GM12801 (cell line): ENCODE measurements around the gene LRCH1.

Source experiments
- CTCF ChIP-seq: IDR thresholded peaks from one replicate; pipeline ENCODE4 v1.5.1; 2011; ENCODE audit warnings: control low read depth; ENCODE audit not compliant: insufficient read length; ENCODE audit errors: extremely low read depth

Gene LRCH1

GRCh38 chr13:46643165-46643777, 90.3 kb downstream of the LRCH1 start:
- TF ChIP-seq CTCF, result no peak

GRCh38 chr13:46644816-46645215, 91.8 kb downstream of the LRCH1 start:
- TF ChIP-seq CTCF, result no peak

DNA sequence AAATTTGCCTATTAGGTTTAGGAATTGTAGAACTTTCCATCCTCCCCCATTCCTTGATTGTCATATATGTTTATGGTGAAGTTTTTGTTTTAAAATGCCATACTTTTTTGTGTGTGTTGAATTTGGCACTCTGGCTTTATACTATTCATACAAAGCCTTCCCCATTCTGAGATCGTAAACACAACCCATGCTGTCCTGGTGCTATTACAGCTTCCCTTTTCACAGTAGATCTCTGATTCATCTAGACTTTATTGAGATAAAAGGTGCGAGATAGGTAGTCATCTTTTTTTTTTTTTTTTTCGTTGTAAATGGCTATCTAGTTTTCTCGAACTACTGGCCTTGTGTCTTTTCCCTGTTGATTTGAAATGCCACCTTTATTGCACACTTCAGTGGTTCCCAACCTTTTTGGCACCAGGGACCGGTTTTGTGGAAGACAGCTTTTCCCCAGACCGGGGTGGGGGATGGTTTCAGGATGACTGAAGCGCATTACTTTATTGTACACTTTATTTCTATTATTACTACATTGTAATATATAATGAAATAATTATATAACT, 94.6 kb downstream of the LRCH1 start:
- TF ChIP-seq CTCF, result no peak

DNA sequence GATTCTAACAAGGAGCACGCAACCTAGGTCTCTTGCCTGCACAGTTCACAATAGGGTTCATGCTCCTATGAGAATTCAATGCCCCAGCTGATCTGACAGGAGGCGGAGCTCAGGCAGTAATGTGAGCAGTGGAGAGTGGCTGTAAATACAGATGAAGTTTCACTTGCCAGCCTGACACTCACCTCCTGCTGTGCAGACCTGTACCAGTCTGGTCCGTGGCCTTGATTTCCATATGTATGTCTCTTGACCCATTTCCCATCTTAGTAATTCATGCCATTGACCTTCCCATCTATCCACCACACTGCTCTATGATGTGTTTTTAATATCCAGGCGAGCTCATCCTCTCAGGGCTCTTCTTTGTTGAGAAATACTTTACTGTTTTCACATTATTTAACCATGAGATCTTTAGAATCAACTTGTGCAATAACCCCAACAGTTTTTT, 95.2 kb downstream of the LRCH1 start:
- TF ChIP-seq CTCF, result no peak

- TF ChIP-seq CTCF, result no peak
Observed at GRCh38 chr13:46649816-46650215, 96.8 kb downstream of the LRCH1 start.

- no peak for TF ChIP-seq CTCF
Observed at GRCh38 chr13:46654951-46655350, 102.0 kb downstream of the LRCH1 start.

DNA sequence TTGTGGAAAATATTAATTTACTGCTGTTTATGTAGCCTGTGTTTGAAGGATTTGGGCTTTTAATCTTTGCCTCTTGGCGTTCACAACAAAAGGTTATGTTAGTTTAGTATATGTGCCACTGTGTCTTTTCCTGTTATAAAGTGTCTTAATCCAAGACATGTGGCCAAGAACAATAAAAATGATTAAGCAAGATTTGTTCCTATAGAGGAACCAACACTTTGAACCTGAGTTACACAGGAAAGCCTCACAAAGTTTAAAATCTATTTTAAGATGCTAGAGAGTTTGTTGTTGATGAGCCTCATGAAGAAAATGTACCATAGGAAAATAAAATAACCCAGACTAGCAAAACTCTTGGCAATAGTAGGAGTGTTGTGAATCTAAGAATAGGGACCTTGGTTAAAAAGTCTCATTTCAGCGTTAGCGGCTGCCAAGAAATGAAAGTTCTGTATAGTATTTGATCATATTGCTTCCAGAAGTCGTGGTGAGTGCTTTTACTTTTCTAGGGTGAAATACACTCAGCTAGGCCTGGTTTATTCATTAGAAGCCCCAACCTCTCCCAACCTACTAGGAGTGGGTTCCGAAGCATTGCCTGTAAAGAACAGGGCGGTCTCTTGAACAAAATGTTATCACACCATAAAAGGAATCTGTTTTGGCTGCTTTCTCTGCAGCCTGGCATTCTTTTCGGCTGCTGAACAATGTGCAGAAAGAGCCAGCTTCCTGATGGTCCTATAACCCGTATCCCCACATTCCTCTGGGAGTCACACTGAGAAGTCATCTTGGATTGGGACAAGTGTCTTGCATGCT, 102.6 kb downstream of the LRCH1 start:
- no peak for TF ChIP-seq CTCF
